K562 (cell line): ENCODE results near the gene ASCC1. TPM values are rescaled to one million over a fixed set of nuclear protein-coding genes. Genes with fewer than 3 reads are reported as not detected.

Source experiments
- FOXK2 ChIP-seq, 2 experiments: fragments of 450-650 bp; IDR thresholded peaks in 1 of 2; conservative IDR thresholded peaks in 1 of 2; 2 replicates each; pipeline ENCODE4 v1.6.1; 2016; ENCODE audit warnings: low read depth in 2 of 2, mild to moderate bottlenecking in 1 of 2
- SMAD4 ChIP-seq: fragments of 250-450 bp; sonication (Bioruptor Pico); conservative IDR thresholded peaks from 2 replicates; pipeline ENCODE4 v1.8.0; 2021; ENCODE audit warnings: inconsistent platforms, mild to moderate bottlenecking, moderate library complexity
- TOE1 ChIP-seq, 2 experiments: fragments of 450-650 bp in 1 of 2; sonication (generic) in 1 of 2; formaldehyde crosslinking in 1 of 2; IDR thresholded peaks; 2 replicates each; pipeline versions ENCODE4 v1.7.1 to v1.8.0; 2016 to 2022; ENCODE audit warnings: borderline replicate concordance in 2 of 2, mild to moderate bottlenecking in 2 of 2, antibody characterized with exemption in 1 of 2, inconsistent platforms in 1 of 2, low read depth in 1 of 2, missing genetic modification reagents in 1 of 2, moderate library complexity in 1 of 2
- WHSC1 ChIP-seq: IDR thresholded peaks from one replicate; pipeline ENCODE4 v1.6.1; 2012; ENCODE audit warnings: low read length, control low read depth, inconsistent platforms
- ZKSCAN8 ChIP-seq: fragments of 200-800 bp; sonication (Bioruptor generic); IDR thresholded peaks from 2 replicates; pipeline ENCODE4 v1.6.1; 2016; ENCODE audit warnings: missing genetic modification characterization, missing compliant biosample characterization
- polyA plus RNA-seq, 8 experiments: library from polyadenylated mRNA; depleted of rRNA in 4 of 8; stranded (reverse) in 5 of 8; unstranded in 3 of 8; fragments of >200 nt; fragmentation: Nextera tagmentation in 2 of 8; fragmentation: Illumina TruSeq in 1 of 8; extraction: Ambion mirVana in 2 of 8; extraction: Trizol in 1 of 8; gene quantifications; 2 replicates each; pipeline versions ENCODE4 v1.2.1 to v1.2.3, GENCODE V29; 2011 to 2014; ENCODE audit warnings: inconsistent platforms in 1 of 8, missing spikeins in 1 of 8
- total RNA-seq, 7 experiments: library from RNA; depleted of rRNA in 6 of 7; stranded (reverse); fragments of >200 nt in 6 of 7; fragmentation: Illumina TruSeq in 2 of 7; extraction: Trizol in 2 of 7; gene quantifications; 2 replicates each; pipeline versions ENCODE4 v1.2.1 to v1.2.3, GENCODE V29; 2011 to 2021; ENCODE audit warnings: low replicate concordance in 1 of 7
- TF ChIP-seq, protein P1 (sequence below), 2 experiments: fragments of 450-650 bp; formaldehyde crosslinking in 1 of 2; IDR thresholded peaks; 2 replicates each; pipeline versions ENCODE4 v1.4.0 to v1.6.1; 2014 to 2020; ENCODE audit warnings: mild to moderate bottlenecking in 2 of 2, borderline replicate concordance in 1 of 2, low read depth in 1 of 2
- TF ChIP-seq, protein P2 (sequence below): fragments of 450-650 bp; formaldehyde crosslinking; IDR thresholded peaks from 2 replicates; pipeline ENCODE4 v1.4.0; 2022; ENCODE audit warnings: mild to moderate bottlenecking, moderate library complexity

The ASCC1 gene
- total and polyA plus RNA-seq, 9 of the 15 experiments (the other 6 are each of a cell fraction or from before 2014, with no cell fraction given) = 31.7 to 73.3 (median 52.8) TPM

DNA sequence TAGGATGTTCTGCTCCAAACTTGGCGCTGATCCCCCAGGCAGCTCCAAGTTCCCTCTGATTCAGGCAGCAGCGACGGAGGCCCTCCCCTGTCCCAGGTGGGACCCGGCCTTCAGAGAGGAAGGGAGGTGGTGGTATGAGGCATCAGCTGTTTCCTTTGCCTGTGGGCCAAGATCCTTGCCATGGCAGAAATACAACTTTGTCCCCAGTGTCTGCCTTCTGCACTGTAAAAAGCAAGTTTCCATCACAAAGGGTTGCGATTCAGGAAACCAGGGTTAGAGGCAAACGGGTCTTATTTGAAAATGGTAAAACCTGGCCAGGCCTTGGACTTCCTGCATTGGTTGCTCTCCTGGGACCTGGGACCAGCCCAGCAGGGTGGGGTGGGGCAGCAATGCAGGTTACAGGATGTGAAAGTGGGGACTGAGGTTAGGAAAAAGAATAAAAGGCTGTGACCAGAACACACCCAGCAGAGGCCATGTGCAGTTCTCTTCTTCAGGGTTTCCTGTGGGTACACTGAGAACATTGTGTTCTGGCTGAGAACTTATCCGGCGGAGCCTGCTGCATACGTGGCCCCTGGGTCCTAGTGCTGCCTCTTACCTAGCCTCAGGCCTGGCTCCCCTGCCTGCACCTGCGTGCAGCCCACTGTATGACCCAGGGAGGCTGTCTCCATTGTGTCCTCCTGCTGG lies 32.5 kb upstream of the ASCC1 start (continued):
- TF ChIP-seq, protein P1, sequence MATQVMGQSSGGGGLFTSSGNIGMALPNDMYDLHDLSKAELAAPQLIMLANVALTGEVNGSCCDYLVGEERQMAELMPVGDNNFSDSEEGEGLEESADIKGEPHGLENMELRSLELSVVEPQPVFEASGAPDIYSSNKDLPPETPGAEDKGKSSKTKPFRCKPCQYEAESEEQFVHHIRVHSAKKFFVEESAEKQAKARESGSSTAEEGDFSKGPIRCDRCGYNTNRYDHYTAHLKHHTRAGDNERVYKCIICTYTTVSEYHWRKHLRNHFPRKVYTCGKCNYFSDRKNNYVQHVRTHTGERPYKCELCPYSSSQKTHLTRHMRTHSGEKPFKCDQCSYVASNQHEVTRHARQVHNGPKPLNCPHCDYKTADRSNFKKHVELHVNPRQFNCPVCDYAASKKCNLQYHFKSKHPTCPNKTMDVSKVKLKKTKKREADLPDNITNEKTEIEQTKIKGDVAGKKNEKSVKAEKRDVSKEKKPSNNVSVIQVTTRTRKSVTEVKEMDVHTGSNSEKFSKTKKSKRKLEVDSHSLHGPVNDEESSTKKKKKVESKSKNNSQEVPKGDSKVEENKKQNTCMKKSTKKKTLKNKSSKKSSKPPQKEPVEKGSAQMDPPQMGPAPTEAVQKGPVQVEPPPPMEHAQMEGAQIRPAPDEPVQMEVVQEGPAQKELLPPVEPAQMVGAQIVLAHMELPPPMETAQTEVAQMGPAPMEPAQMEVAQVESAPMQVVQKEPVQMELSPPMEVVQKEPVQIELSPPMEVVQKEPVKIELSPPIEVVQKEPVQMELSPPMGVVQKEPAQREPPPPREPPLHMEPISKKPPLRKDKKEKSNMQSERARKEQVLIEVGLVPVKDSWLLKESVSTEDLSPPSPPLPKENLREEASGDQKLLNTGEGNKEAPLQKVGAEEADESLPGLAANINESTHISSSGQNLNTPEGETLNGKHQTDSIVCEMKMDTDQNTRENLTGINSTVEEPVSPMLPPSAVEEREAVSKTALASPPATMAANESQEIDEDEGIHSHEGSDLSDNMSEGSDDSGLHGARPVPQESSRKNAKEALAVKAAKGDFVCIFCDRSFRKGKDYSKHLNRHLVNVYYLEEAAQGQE (IDR thresholded peaks at IDR 0.05; ENCODE audit: borderline replicate concordance) = no peak
- TF ChIP-seq, protein P1 (CRISPR knock-in tag; IDR thresholded peaks at IDR 0.05; ENCODE audit: low read depth) = 0 out of 2 replicates have a peak, but pooled peaks have one; percentile 45
- TF ChIP-seq ZKSCAN8 (CRISPR knock-in tag) = peak; percentile 46; the same call in 1 of the 2 replicates
- TF ChIP-seq FOXK2 (conservative IDR thresholded peaks at IDR 0.05 in 1 of 2, IDR thresholded peaks at IDR 0.05 in 1 of 2; ENCODE audit: low read depth in 2 of 2) = no peak
- TF ChIP-seq SMAD4 = 0 out of 2 replicates have a peak, but pooled peaks have one; percentile 27
- TF ChIP-seq, protein P2, sequence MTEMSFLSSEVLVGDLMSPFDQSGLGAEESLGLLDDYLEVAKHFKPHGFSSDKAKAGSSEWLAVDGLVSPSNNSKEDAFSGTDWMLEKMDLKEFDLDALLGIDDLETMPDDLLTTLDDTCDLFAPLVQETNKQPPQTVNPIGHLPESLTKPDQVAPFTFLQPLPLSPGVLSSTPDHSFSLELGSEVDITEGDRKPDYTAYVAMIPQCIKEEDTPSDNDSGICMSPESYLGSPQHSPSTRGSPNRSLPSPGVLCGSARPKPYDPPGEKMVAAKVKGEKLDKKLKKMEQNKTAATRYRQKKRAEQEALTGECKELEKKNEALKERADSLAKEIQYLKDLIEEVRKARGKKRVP = 0 out of 2 replicates have a peak, but pooled peaks have one; percentile 16
- TF ChIP-seq TOE1 (IDR thresholded peaks at IDR 0.05; ENCODE audit: borderline replicate concordance) = peak; percentile 68; the same call in 1 of the 2 replicates
- TF ChIP-seq TOE1 (CRISPR knock-in tag; IDR thresholded peaks at IDR 0.05; ENCODE audit: borderline replicate concordance, low read depth) = no peak
- no peak for TF ChIP-seq WHSC1
